Endodermal cell (in vitro differentiated cells): ENCODE data around the gene VANGL1. TPM values are rescaled to one million over a fixed set of nuclear protein-coding genes. Genes with fewer than 3 reads are reported as not detected.

Experiments used
- DNase-seq: peaks from one replicate; pipeline ENCODE4 v3.0.0-alpha.2; 2017
- H3K27ac ChIP-seq: 2 replicates; pipeline ENCODE4 v1.5.1; 2013; ENCODE audit warnings: mild to moderate bottlenecking, low read depth, low read length, moderate library complexity
- H3K27me3 ChIP-seq: 2 replicates; pipeline ENCODE4 v1.6.1; 2013; ENCODE audit warnings: mild to moderate bottlenecking, low read length, moderate library complexity; ENCODE audit not compliant: insufficient read depth, control insufficient read depth, poor library complexity, severe bottlenecking
- H3K36me3 ChIP-seq: 2 replicates; pipeline ENCODE4 v1.7.0; 2013; ENCODE audit warnings: mild to moderate bottlenecking, low read length, moderate library complexity; ENCODE audit not compliant: control insufficient read depth, insufficient read depth
- H3K4me1 ChIP-seq: one replicate; pipeline ENCODE4 v1.7.0; 2013; ENCODE audit warnings: low read length; ENCODE audit not compliant: control insufficient read depth, insufficient read depth
- H3K4me3 ChIP-seq: 2 replicates; pipeline ENCODE4 v1.5.1; 2013; ENCODE audit warnings: mild to moderate bottlenecking, low read length, moderate library complexity
- H3K9ac ChIP-seq: 2 replicates; pipeline ENCODE4 v1.6.1; 2013; ENCODE audit warnings: mild to moderate bottlenecking, low read length, moderate library complexity; ENCODE audit not compliant: poor library complexity, severe bottlenecking; ENCODE audit errors: extremely low read depth
- H3K9me3 ChIP-seq: 2 replicates; pipeline ENCODE4 v1.6.1; 2013; ENCODE audit warnings: mild to moderate bottlenecking, low read length, moderate library complexity; ENCODE audit not compliant: control insufficient read depth
- H3K27ac Mint-ChIP-seq: 2 replicates; pipeline ENCODE4 v1.8.0; 2020; ENCODE audit warnings: mixed read lengths
- H3K27me3 Mint-ChIP-seq: 2 replicates; pipeline ENCODE4 v1.8.0; 2021; ENCODE audit warnings: mild to moderate bottlenecking, mixed read lengths; ENCODE audit not compliant: insufficient read depth
- H3K36me3 Mint-ChIP-seq: 2 replicates; pipeline ENCODE4 v1.8.0; 2020; ENCODE audit warnings: low read depth, mixed read lengths
- H3K4me1 Mint-ChIP-seq: 2 replicates; pipeline ENCODE4 v1.8.0; 2020; ENCODE audit warnings: mixed read lengths
- H3K4me3 Mint-ChIP-seq: 2 replicates; pipeline ENCODE4 v1.8.0; 2020; ENCODE audit warnings: mild to moderate bottlenecking, moderate library complexity, mixed read lengths
- H3K9me3 Mint-ChIP-seq: 2 replicates; pipeline ENCODE4 v1.8.0; 2020; ENCODE audit warnings: mild to moderate bottlenecking, mixed read lengths
- CTCF ChIP-seq: fragments of 200-600 bp; sonication (generic); conservative IDR thresholded peaks from 2 replicates; pipeline ENCODE4 v1.5.0; 2021; ENCODE audit warnings: antibody characterized with exemption, mild to moderate bottlenecking
- WGBS, 2 experiments: methylation state at CpG; one replicate each; pipeline versions ENCODE4 v1.1.5 to v1.1.7; 2013; ENCODE audit warnings: missing lambda C conversion rate in 2 of 2, mixed read lengths in 1 of 2; ENCODE audit not compliant: insufficient coverage in 1 of 2, insufficient read length in 1 of 2; 5-methylcytosine and 5-hydroxymethylcytosine counted together
- total RNA-seq, 2 donors: library from RNA; stranded (reverse); fragmentation: NEBNext Ultra II Directional in 1 of 2; extraction: Animal tissue kit (Norgen Biotek cat#: 25700) in 1 of 2; gene quantifications; 2 replicates in 1 of 2; 3 replicates in 1 of 2; pipeline ENCODE4 v1.2.1, GENCODE V29; 2021

VANGL1 gene
- total RNA-seq, 2 donors from 2014 or later, result 47.2 to 66.4 TPM

- no peak for DNase-seq
- Histone ChIP-seq H3K4me3 (no peak overlapping the region), H3K27me3 (no peaks in the 10 kb centered on the region), H3K9ac (no peak overlapping the region), H3K4me1 (no peaks in the 10 kb centered on the region), H3K36me3 (no peaks in the 10 kb centered on the region), H3K9me3 (no peaks in the 10 kb centered on the region), H3K27ac (no peak overlapping the region)
- peaks cover 2% of the 10 kb centered on the region for H3K4me1 Mint-ChIP-seq
- 60 to 91% methylated on average over 1 of the region's 1 CpG for WGBS, 2 experiments
- no peak for TF ChIP-seq CTCF
- no peaks in the 10 kb centered on the region for H3K27me3 Mint-ChIP-seq
- H3K27ac Mint-ChIP-seq, result no peak overlapping the region
- H3K36me3 Mint-ChIP-seq, result no peaks in the 10 kb centered on the region
- H3K9me3 Mint-ChIP-seq, result no peaks in the 10 kb centered on the region
- H3K4me3 Mint-ChIP-seq, result no peak overlapping the region
Observed at GRCh38 chr1:115740811-115741210, 99.0 kb downstream of the VANGL1 start.

GRCh38 chr1:115744646-115745275 is 103.0 kb downstream of the VANGL1 start:
- no peak overlapping the region for H3K4me3 Mint-ChIP-seq
- H3K27me3 Mint-ChIP-seq, result no peaks in the 10 kb centered on the region
- H3K4me1 Mint-ChIP-seq, result no peaks in the 10 kb centered on the region
- no peak for TF ChIP-seq CTCF
- H3K27ac Mint-ChIP-seq, result no peak overlapping the region
- Histone ChIP-seq H3K36me3 (no peaks in the 10 kb centered on the region), H3K27me3 (no peaks in the 10 kb centered on the region), H3K9ac (no peak overlapping the region), H3K4me1 (no peaks in the 10 kb centered on the region), H3K4me3 (no peak overlapping the region), H3K9me3 (no peaks in the 10 kb centered on the region), H3K27ac (no peak overlapping the region)
- WGBS, 2 experiments, result 92 to 100% methylated on average over 1 to 3 of the region's 3 CpGs
- H3K9me3 Mint-ChIP-seq, result no peaks in the 10 kb centered on the region
- DNase-seq, result no peak
- H3K36me3 Mint-ChIP-seq, result no peaks in the 10 kb centered on the region

GRCh38 chr1:115746021-115746690 is 104.4 kb downstream of the VANGL1 start:
- Mint-ChIP-seq H3K36me3 (no peaks in the 10 kb centered on the region), H3K4me1 (no peaks in the 10 kb centered on the region), H3K27ac (no peak overlapping the region), H3K4me3 (no peak overlapping the region), H3K27me3 (no peaks in the 10 kb centered on the region), H3K9me3 (no peaks in the 10 kb centered on the region)
- Histone ChIP-seq H3K4me1 (no peaks in the 10 kb centered on the region), H3K36me3 (no peaks in the 10 kb centered on the region), H3K27ac (no peak overlapping the region), H3K27me3 (no peaks in the 10 kb centered on the region), H3K4me3 (no peak overlapping the region), H3K9me3 (no peaks in the 10 kb centered on the region), H3K9ac (no peak overlapping the region)
- 92 to 94% methylated on average over 5 of the region's 5 CpGs for WGBS, 2 experiments
- no peak for DNase-seq
- TF ChIP-seq CTCF, result no peak

Other genes starting within 250 kb of the VANGL1 start
- not detected for gene CASQ2, start 126.7 kb downstream of the VANGL1 start, total RNA-seq
- 1 to 10 TPM; 1.4 to 2.1 TPM for gene NHLH2, start 199.2 kb downstream of the VANGL1 start, total RNA-seq